Endothelial cell of umbilical vein (primary cell): ENCODE results near the gene PGBD5. TPM values are rescaled to one million over a fixed set of nuclear protein-coding genes. Genes with fewer than 3 reads are reported as not detected.

Experiments
- BruUV-seq: library from RNA; stranded (reverse); fragments of 400-500 nt; replicated peaks from 2 replicates; lab custom pipeline; 2021; lab: Mats Ljungman, UMichigan
- CTCF ChIA-PET: fragments of 300-600, 350-600 bp; sonication (Branson Sonifier 250); formaldehyde crosslinking; loops from one replicate; lab custom pipeline; 2021; ENCODE audit warnings: antibody characterized with exemption, inconsistent platforms; lab: Charles Lee
- POLR2A ChIA-PET: fragments of 300-600, 350-600 bp; sonication (Branson Sonifier 250); formaldehyde crosslinking; loops from one replicate; lab custom pipeline; 2021; ENCODE audit warnings: antibody characterized with exemption, inconsistent platforms; lab: Charles Lee
- DNase-seq: peaks from one replicate; pipeline ENCODE4 v3.0.0-alpha.2; 2011; ENCODE audit warnings: low read depth, low spot score
- FAIRE-seq: peaks from 2 replicates; lab custom pipeline; 2011; peaks lifted over from hg19 to GRCh38; lab: Jason Lieb, UNC
- H2AFZ ChIP-seq: 2 replicates; pipeline ENCODE4 v1.6.0; 2012; ENCODE audit warnings: low read depth, low read length, control low read depth, inconsistent platforms
- H3K27ac ChIP-seq: 2 replicates; pipeline ENCODE4 v1.5.1; 2011; ENCODE audit warnings: low read depth, mild to moderate bottlenecking, control low read depth, low read length, moderate library complexity; ENCODE audit not compliant: insufficient read depth
- H3K27me3 ChIP-seq, 2 experiments: 2 replicates each; pipeline versions ENCODE4 v1.6.0 to v1.6.1; 2011; ENCODE audit warnings: low read length in 2 of 2, mixed read lengths in 1 of 2; ENCODE audit not compliant: control insufficient read depth in 2 of 2, insufficient read depth in 2 of 2
- H3K36me3 ChIP-seq, 2 experiments: 2 replicates in 1 of 2; 3 replicates in 1 of 2; pipeline ENCODE4 v1.5.1; 2011; ENCODE audit warnings: low read length in 2 of 2, mild to moderate bottlenecking in 1 of 2, moderate library complexity in 1 of 2; ENCODE audit not compliant: control insufficient read depth in 2 of 2, insufficient read depth in 2 of 2; ENCODE audit errors: extremely low read depth in 1 of 2
- H3K4me1 ChIP-seq: 3 replicates; pipeline ENCODE4 v1.5.1; 2011; ENCODE audit warnings: mild to moderate bottlenecking, low read length; ENCODE audit not compliant: control insufficient read depth, insufficient read depth; ENCODE audit errors: extremely low read depth
- H3K4me2 ChIP-seq: 2 replicates; pipeline ENCODE4 v1.6.1; 2011; ENCODE audit warnings: low read length, control low read depth, mixed read lengths; ENCODE audit not compliant: insufficient read depth
- H3K4me3 ChIP-seq, 3 experiments: fragments of 200-600 bp in 1 of 3; sonication (generic), shearing (Covaris generic) in 1 of 3; replicated peaks in 1 of 3; 2 replicates each; pipeline ENCODE4 v1.5.1; 2011 to 2016; ENCODE audit warnings: control low read depth in 3 of 3, low read length in 3 of 3, mild to moderate bottlenecking in 2 of 3, inconsistent platforms in 1 of 3, low read depth in 1 of 3, moderate library complexity in 1 of 3; ENCODE audit not compliant: insufficient read depth in 1 of 3
- H3K79me2 ChIP-seq: 2 replicates; pipeline ENCODE4 v1.6.0; 2012; ENCODE audit warnings: low read length, inconsistent platforms; ENCODE audit not compliant: control insufficient read depth, insufficient read depth
- H3K9ac ChIP-seq: replicated peaks from 2 replicates; pipeline ENCODE3; 2011; ENCODE audit warnings: low read length, control low read depth; ENCODE audit not compliant: insufficient read depth; ENCODE audit errors: extremely low read depth
- H3K9me1 ChIP-seq: replicated peaks from 3 replicates; pipeline ENCODE4 v1.6.0; 2011; ENCODE audit warnings: mild to moderate bottlenecking, low read length; ENCODE audit not compliant: control insufficient read depth, insufficient read depth; ENCODE audit errors: extremely low read depth
- H3K9me3 ChIP-seq: replicated peaks from 2 replicates; pipeline ENCODE4 v1.5.1; 2012; ENCODE audit warnings: low read length, inconsistent platforms; ENCODE audit not compliant: control insufficient read depth, insufficient read depth
- H4K20me1 ChIP-seq: replicated peaks from 2 replicates; pipeline ENCODE3; 2011; ENCODE audit warnings: mild to moderate bottlenecking, low read length; ENCODE audit not compliant: control insufficient read depth, insufficient read depth; ENCODE audit errors: extremely low read depth
- EZH2 ChIP-seq: IDR thresholded peaks from 2 replicates; pipeline ENCODE4 v1.6.1; 2012; ENCODE audit warnings: borderline replicate concordance, low read depth, mild to moderate bottlenecking, moderate library complexity, low read length, inconsistent platforms; ENCODE audit not compliant: severe bottlenecking
- FOS ChIP-seq: IDR thresholded peaks from 2 replicates; pipeline ENCODE4 v1.6.1; 2011; ENCODE audit warnings: mild to moderate bottlenecking, low read length, moderate library complexity, borderline replicate concordance; ENCODE audit not compliant: insufficient read depth
- GATA2 ChIP-seq: IDR thresholded peaks from 2 replicates; pipeline ENCODE4 v1.7.0; 2011; ENCODE audit warnings: low read depth, mild to moderate bottlenecking, moderate library complexity, mixed read lengths, low read length; ENCODE audit not compliant: insufficient read length, insufficient read depth
- JUN ChIP-seq: IDR thresholded peaks from 2 replicates; pipeline ENCODE4 v1.6.1; 2011; ENCODE audit warnings: borderline replicate concordance, low read depth; ENCODE audit not compliant: insufficient read length, insufficient read depth
- MAX ChIP-seq: IDR thresholded peaks from 2 replicates; pipeline ENCODE4 v1.6.1; 2011; ENCODE audit not compliant: insufficient read depth, insufficient read length
- MYC ChIP-seq: IDR thresholded peaks from one replicate; pipeline ENCODE4 v1.6.1; 2011; ENCODE audit warnings: mild to moderate bottlenecking, low read depth, low read length
- POLR2A ChIP-seq: IDR thresholded peaks from 2 replicates; pipeline ENCODE4 v1.6.1; 2012; ENCODE audit warnings: low read depth, mild to moderate bottlenecking, control low read depth, low read length
- POLR2AphosphoS5 ChIP-seq: IDR thresholded peaks from 2 replicates; pipeline ENCODE4 v1.6.1; 2012; ENCODE audit warnings: low read depth, mild to moderate bottlenecking, control low read depth, low read length, moderate library complexity; ENCODE audit not compliant: insufficient read depth
- dilution Hi-C: fragments of 300-500 bp; cut with MboI; formaldehyde crosslinking; loops from one replicate; pipeline ENCODE4 v1.15.0; 2019; ENCODE audit warnings: low sequenced_read_pairs; ENCODE audit not compliant: extremely low pct_ligation_motif_present
- intact Hi-C: fragments of 100-400 bp; cut with micrococcal nuclease; formaldehyde crosslinking; loops from one replicate; pipeline ENCODE4 v1.10.0; 2022
- polyA plus RNA-seq, 4 experiments: library from polyadenylated mRNA; depleted of rRNA in 3 of 4; stranded (reverse) in 3 of 4; unstranded in 1 of 4; fragments of >200 nt; gene quantifications; 2 replicates each; pipeline versions ENCODE4 v1.2.1 to v1.2.3, GENCODE V29; 2011 to 2012; ENCODE audit warnings: missing spikeins in 1 of 4
- total RNA-seq: library from RNA; stranded (reverse); gene quantifications from 2 replicates; pipeline ENCODE4 v1.2.3, GENCODE V29; 2021
- TF ChIP-seq, protein P1 (sequence below), 2 donors: IDR thresholded peaks; 1 replicate in 1 of 2; 2 replicates in 1 of 2; pipeline ENCODE4 v1.5.1; 2011; ENCODE audit warnings: low read length in 2 of 2, mild to moderate bottlenecking in 2 of 2, moderate library complexity in 2 of 2, control low read depth in 1 of 2, inconsistent platforms in 1 of 2, low read depth in 1 of 2; ENCODE audit not compliant: insufficient read depth in 1 of 2; ENCODE audit errors: extremely low read depth in 1 of 2

Gene PGBD5
- total and polyA plus RNA-seq, 2 donors (not counting 3 experiments of a cell fraction or from before 2014, with no cell fraction given) = 0.03 TPM; not detected in 1

GRCh38 chr1:230375780-230376179, 50.4 kb downstream of the PGBD5 start:
- CTCF ChIA-PET = no interaction called here
- Histone ChIP-seq H3K4me1 (no peaks in the 10 kb centered on the region), H3K27me3 (no peaks in the 10 kb centered on the region), H3K4me3 (no peak overlapping the region), H3K4me2 (no peak overlapping the region), H3K9ac (no peak overlapping the region), H3K79me2 (no peaks in the 10 kb centered on the region), H3K36me3 (no peaks in the 10 kb centered on the region), H3K9me3 (no peaks in the 10 kb centered on the region), H3K27ac (no peak overlapping the region), H4K20me1 (no peaks in the 10 kb centered on the region), H2AFZ (no peak overlapping the region), H3K9me1 (no peaks in the 10 kb centered on the region)
- dilution Hi-C loops = no loop called here
- FAIRE-seq (no peak), DNase-seq (no peak)
- intact Hi-C loops = no loop called here
- BruUV-seq = no TSS peak
- TF ChIP-seq, protein P1, sequence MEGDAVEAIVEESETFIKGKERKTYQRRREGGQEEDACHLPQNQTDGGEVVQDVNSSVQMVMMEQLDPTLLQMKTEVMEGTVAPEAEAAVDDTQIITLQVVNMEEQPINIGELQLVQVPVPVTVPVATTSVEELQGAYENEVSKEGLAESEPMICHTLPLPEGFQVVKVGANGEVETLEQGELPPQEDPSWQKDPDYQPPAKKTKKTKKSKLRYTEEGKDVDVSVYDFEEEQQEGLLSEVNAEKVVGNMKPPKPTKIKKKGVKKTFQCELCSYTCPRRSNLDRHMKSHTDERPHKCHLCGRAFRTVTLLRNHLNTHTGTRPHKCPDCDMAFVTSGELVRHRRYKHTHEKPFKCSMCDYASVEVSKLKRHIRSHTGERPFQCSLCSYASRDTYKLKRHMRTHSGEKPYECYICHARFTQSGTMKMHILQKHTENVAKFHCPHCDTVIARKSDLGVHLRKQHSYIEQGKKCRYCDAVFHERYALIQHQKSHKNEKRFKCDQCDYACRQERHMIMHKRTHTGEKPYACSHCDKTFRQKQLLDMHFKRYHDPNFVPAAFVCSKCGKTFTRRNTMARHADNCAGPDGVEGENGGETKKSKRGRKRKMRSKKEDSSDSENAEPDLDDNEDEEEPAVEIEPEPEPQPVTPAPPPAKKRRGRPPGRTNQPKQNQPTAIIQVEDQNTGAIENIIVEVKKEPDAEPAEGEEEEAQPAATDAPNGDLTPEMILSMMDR (IDR thresholded peaks at IDR 0.05; ENCODE audit: extremely low read depth in 1 of 2, insufficient read depth in 1 of 2, low read depth in 1 of 2, low read length in 2 of 2) = no peak
- no peak for TF ChIP-seq GATA2
- TF ChIP-seq MYC = no peak
- POLR2A ChIA-PET = no interaction called here

GRCh38 chr1:230375147-230375546, 51.0 kb downstream of the PGBD5 start:
- H3K4me2 ChIP-seq = no peak overlapping the region
- H4K20me1 ChIP-seq = no peaks in the 10 kb centered on the region
- no peaks in the 10 kb centered on the region for H3K4me1 ChIP-seq
- H3K79me2 ChIP-seq = no peaks in the 10 kb centered on the region
- FAIRE-seq = no peak
- H3K36me3 ChIP-seq = no peaks in the 10 kb centered on the region
- H3K9me3 ChIP-seq = no peaks in the 10 kb centered on the region
- BruUV-seq = no TSS peak
- H3K4me3 ChIP-seq = no peak overlapping the region
- dilution Hi-C loops (no loop called here), intact Hi-C loops (no loop called here)
- no peaks in the 10 kb centered on the region for H3K9me1 ChIP-seq
- no peak for TF ChIP-seq GATA2
- TF ChIP-seq POLR2A = no peak
- TF ChIP-seq EZH2 = no peak
- TF ChIP-seq, protein P1 (IDR thresholded peaks at IDR 0.05; ENCODE audit: extremely low read depth in 1 of 2, insufficient read depth in 1 of 2, low read depth in 1 of 2, low read length in 2 of 2) = no peak
- TF ChIP-seq JUN = no peak
- TF ChIP-seq POLR2AphosphoS5 = no peak
- no peak for TF ChIP-seq MAX
- no peak for TF ChIP-seq FOS
- TF ChIP-seq MYC = no peak
- POLR2A ChIA-PET = no interaction called here
- H3K27ac ChIP-seq = no peak overlapping the region
- no peak overlapping the region for H2AFZ ChIP-seq
- CTCF ChIA-PET = interaction anchor here (0.7 to 0.9 kb wide), 3 partner anchors 10 to 837 kb away, joined by 3 to 4 read pairs (median 3); no protein-coding TSS in a partner anchor
- H3K9ac ChIP-seq = no peak overlapping the region
- H3K27me3 ChIP-seq = no peaks in the 10 kb centered on the region
- DNase-seq = no peak
